ENCODE results near the gene ARVCF. TPM values are rescaled to one million over a fixed set of nuclear protein-coding genes. Genes with fewer than 3 reads are reported as not detected.

The ARVCF gene
- total and polyA plus RNA-seq, 2 experiments from 2014 or later, result 15.6 to 122 TPM

GRCh38 chr22:19961201-19961580 lies 55.4 kb downstream of the ARVCF start:
- no peak overlapping the region for H3K4me3 Mint-ChIP-seq
- H3K79me2 ChIP-seq (replicated peaks; ENCODE audit: insufficient read depth), result no peaks in the 10 kb centered on the region
- H3K4me2 ChIP-seq, result no peak overlapping the region
- TF ChIP-seq ZNF462 (CRISPR knock-in tag; IDR thresholded peaks at IDR 0.05) (no peak), NANOG (IDR thresholded peaks at IDR 0.05; ENCODE audit: borderline replicate concordance) (no peak), ZNF331 (CRISPR knock-in tag; IDR thresholded peaks at IDR 0.05; ENCODE audit: low read depth) (no peak), CTCF (conservative IDR thresholded peaks at IDR 0.05; ENCODE audit: low read depth in 2 of 2) (no peak), ZNF114 (CRISPR knock-in tag; IDR thresholded peaks at IDR 0.05) (no peak), EZH2 (IDR thresholded peaks at IDR 0.05; ENCODE audit: low read depth, unreplicated experiment) (no peak), STAT1 (IDR thresholded peaks at IDR 0.05; ENCODE audit: unreplicated experiment) (no peak), CREB1 (CRISPR knock-in tag; IDR thresholded peaks at IDR 0.05; ENCODE audit: low read depth) (no peak), EZH2phosphoT487 (IDR thresholded peaks at IDR 0.05; ENCODE audit: unreplicated experiment) (no peak)
- TF ChIP-seq, protein P1, sequence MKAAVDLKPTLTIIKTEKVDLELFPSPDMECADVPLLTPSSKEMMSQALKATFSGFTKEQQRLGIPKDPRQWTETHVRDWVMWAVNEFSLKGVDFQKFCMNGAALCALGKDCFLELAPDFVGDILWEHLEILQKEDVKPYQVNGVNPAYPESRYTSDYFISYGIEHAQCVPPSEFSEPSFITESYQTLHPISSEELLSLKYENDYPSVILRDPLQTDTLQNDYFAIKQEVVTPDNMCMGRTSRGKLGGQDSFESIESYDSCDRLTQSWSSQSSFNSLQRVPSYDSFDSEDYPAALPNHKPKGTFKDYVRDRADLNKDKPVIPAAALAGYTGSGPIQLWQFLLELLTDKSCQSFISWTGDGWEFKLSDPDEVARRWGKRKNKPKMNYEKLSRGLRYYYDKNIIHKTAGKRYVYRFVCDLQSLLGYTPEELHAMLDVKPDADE (IDR thresholded peaks at IDR 0.05), result no peak
- peaks cover 8% of the 10 kb centered on the region for H3K27me3 Mint-ChIP-seq (ENCODE audit: insufficient read depth, low read depth, poor library complexity)
- no peaks in the 10 kb centered on the region for H3K27me3 ChIP-seq (ENCODE audit: insufficient read depth)
- no peaks in the 10 kb centered on the region for H3K36me3 Mint-ChIP-seq (ENCODE audit: low read depth)
- no peaks in the 10 kb centered on the region; the same call in 1 of the 2 replicates for H4K20me1 ChIP-seq (replicated peaks; ENCODE audit: insufficient read depth)
- H3K9me3 Mint-ChIP-seq, result no peaks in the 10 kb centered on the region; the same call in 2 of the 3 replicates
- no peak overlapping the region for H3K27ac ChIP-seq (ENCODE audit: low read depth)
- H3K36me3 ChIP-seq (ENCODE audit: insufficient read depth), result no peaks in the 10 kb centered on the region
- peaks cover 30% of the 10 kb centered on the region for H3K4me1 Mint-ChIP-seq
- DNase-seq (ENCODE audit: low spot score) (no peak), ATAC-seq (no peak)
- no peak overlapping the region for H3K4me3 ChIP-seq
- no peaks in the 10 kb centered on the region for H3K9me2 ChIP-seq (ENCODE audit: insufficient read depth)
- no peak overlapping the region for H2AFZ ChIP-seq
- peaks cover 4% of the 10 kb centered on the region; the same call in 1 of the 2 replicates for H3F3A ChIP-seq (replicated peaks; ENCODE audit: low read depth)
- H3K27ac Mint-ChIP-seq, result no peak overlapping the region
- peaks cover 14% of the 10 kb centered on the region for H3K4me1 ChIP-seq (ENCODE audit: insufficient read depth)
